Peyer's patch (tissue), 4 donors: ENCODE data around the gene PIGR.

ENCODE experiments used
- POLR2A ChIP-seq, 2 donors: fragments of 450-650 bp; IDR thresholded peaks; one replicate each; pipeline ENCODE4 v1.5.1; 2017; ENCODE audit warnings: antibody characterized with exemption in 2 of 2, mild to moderate bottlenecking in 2 of 2, moderate library complexity in 2 of 2
- TF ChIP-seq, protein P1 (sequence below), 6 experiments: fragments of 450-650 bp in 4 of 6; fragments of 200-600 bp in 2 of 6; sonication (generic) in 1 of 6; IDR thresholded peaks; one replicate each; pipeline ENCODE4 v1.5.1; 2017 to 2019; ENCODE audit warnings: antibody characterized with exemption in 6 of 6, mild to moderate bottlenecking in 3 of 6, moderate library complexity in 1 of 6

DNA sequence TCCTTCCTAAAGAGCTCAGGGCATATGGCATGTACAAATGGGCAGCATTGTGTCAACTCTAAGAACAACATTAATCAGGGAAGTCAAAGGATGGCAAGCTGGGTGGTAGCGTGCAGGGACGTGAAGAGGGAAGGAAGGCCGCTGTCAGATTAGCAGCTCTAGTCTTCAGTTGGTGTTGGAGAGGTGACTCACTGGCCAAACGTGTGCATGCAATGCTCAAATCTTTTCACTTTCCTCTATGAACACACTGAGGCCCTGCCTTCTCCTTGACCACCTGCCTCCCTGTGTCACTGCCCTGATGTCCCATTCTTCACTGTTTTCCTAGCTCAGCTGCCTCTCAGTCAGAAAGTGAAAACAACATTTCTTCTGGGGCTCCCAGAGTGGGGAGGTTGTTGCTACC lies 5.9 kb upstream of the PIGR start:
- TF ChIP-seq, protein P1, sequence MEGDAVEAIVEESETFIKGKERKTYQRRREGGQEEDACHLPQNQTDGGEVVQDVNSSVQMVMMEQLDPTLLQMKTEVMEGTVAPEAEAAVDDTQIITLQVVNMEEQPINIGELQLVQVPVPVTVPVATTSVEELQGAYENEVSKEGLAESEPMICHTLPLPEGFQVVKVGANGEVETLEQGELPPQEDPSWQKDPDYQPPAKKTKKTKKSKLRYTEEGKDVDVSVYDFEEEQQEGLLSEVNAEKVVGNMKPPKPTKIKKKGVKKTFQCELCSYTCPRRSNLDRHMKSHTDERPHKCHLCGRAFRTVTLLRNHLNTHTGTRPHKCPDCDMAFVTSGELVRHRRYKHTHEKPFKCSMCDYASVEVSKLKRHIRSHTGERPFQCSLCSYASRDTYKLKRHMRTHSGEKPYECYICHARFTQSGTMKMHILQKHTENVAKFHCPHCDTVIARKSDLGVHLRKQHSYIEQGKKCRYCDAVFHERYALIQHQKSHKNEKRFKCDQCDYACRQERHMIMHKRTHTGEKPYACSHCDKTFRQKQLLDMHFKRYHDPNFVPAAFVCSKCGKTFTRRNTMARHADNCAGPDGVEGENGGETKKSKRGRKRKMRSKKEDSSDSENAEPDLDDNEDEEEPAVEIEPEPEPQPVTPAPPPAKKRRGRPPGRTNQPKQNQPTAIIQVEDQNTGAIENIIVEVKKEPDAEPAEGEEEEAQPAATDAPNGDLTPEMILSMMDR (IDR thresholded peaks at IDR 0.05): no peak
- no peak for TF ChIP-seq POLR2A (IDR thresholded peaks at IDR 0.05)
